A549 (cell line): ENCODE measurements around the gene PTPRF.

Source experiments
- CEBPB ChIP-seq, 2 experiments: fragments of >200 bp in 1 of 2; sonication (Bioruptor Twin) in 1 of 2; formaldehyde crosslinking in 1 of 2; IDR thresholded peaks; 2 replicates each; pipeline ENCODE4 v1.6.1; 2012 to 2016
- CHD2 ChIP-seq: fragments of 150-350 bp; IDR thresholded peaks from 2 replicates; pipeline ENCODE4 v1.6.1; 2014; ENCODE audit warnings: low read length; ENCODE audit not compliant: partially characterized antibody
- CTCF ChIP-seq: fragments of >200 bp; sonication (Bioruptor Twin); formaldehyde crosslinking; IDR thresholded peaks from 3 replicates; pipeline ENCODE4 v1.5.1; 2016
- ELK1 ChIP-seq: fragments of 150-350 bp; IDR thresholded peaks from 2 replicates; pipeline ENCODE4 v1.6.1; 2014; ENCODE audit warnings: low read depth, mild to moderate bottlenecking, low read length
- EP300 ChIP-seq, 2 experiments: fragments of >200 bp; sonication (Bioruptor Twin); formaldehyde crosslinking; IDR thresholded peaks; 2 replicates in 1 of 2; 3 replicates in 1 of 2; pipeline ENCODE4 v1.6.1; 2016 to 2017
- JUN ChIP-seq, 2 experiments: fragments of >200 bp; sonication (Bioruptor Twin); formaldehyde crosslinking; IDR thresholded peaks; 2 replicates in 1 of 2; 3 replicates in 1 of 2; pipeline ENCODE4 v1.6.1; 2016 to 2017
- RCOR1 ChIP-seq: fragments of 150-350 bp; IDR thresholded peaks from 2 replicates; pipeline ENCODE4 v1.6.1; 2014; ENCODE audit warnings: antibody characterized with exemption, low read length, low read depth
- ZNF302 ChIP-seq: fragments of 250-450 bp; sonication (Bioruptor Pico); IDR thresholded peaks from 2 replicates; pipeline ENCODE4 v1.9.0; 2021; ENCODE audit warnings: inconsistent platforms, mild to moderate bottlenecking, moderate library complexity

- no peak for TF ChIP-seq CEBPB (IDR thresholded peaks at IDR 0.05)
- TF ChIP-seq JUN (IDR thresholded peaks at IDR 0.05): no peak
- no peak for TF ChIP-seq CHD2
- TF ChIP-seq CTCF: no peak
- TF ChIP-seq ELK1: no peak
- TF ChIP-seq RCOR1: no peak
- no peak for TF ChIP-seq EP300 (IDR thresholded peaks at IDR 0.05)
- TF ChIP-seq ZNF302 (CRISPR knock-in tag): no peak
Measured at GRCh38 chr1:43560286-43560685, 29.6 kb downstream of the PTPRF start.
